ENCODE measurements around the gene KRT4.

KRT4 gene

DNA sequence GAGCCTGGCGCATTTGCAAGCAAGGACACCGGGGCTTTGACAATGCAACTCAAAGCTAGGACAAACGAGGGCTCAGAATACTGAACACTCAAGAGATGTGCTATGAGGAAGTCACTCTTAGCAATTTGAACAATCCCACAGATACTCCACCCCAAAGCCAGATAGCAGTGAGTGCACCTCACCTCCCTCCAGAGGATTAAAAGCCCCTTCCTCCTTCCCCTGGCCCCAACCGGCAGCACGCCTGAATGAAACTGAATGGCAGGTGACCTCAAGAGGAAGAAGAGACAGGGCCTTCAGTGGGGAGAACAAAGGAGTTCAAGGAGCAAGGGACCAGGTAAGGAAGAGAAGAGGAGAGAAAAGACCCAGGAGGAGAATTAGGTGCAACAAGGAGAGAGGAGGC lies 36.8 kb upstream of the KRT4 start:
- TF ChIP-seq FOXP2 (optimal IDR thresholded peaks at IDR 0.05; ENCODE audit: control extremely low read depth, extremely low read length, insufficient read depth): no peak
- TF ChIP-seq EZH2 (IDR thresholded peaks at IDR 0.05): no peak
- TF ChIP-seq POLR2AphosphoS5 (IDR thresholded peaks at IDR 0.05; ENCODE audit: borderline replicate concordance, low read depth, low read length): no peak
- Histone ChIP-seq H3K27ac (no peak overlapping the region), H3K9ac (ENCODE audit: insufficient read length) (no peak overlapping the region), H3K9me3 (ENCODE audit: low read depth, low read length) (no peaks in the 10 kb centered on the region), H3K36me3 (ENCODE audit: insufficient read depth, low read length) (no peaks in the 10 kb centered on the region), H3K4me3 (no peak overlapping the region)
- no peak for DNase-seq (ENCODE audit: low read depth, low spot score)

DNA sequence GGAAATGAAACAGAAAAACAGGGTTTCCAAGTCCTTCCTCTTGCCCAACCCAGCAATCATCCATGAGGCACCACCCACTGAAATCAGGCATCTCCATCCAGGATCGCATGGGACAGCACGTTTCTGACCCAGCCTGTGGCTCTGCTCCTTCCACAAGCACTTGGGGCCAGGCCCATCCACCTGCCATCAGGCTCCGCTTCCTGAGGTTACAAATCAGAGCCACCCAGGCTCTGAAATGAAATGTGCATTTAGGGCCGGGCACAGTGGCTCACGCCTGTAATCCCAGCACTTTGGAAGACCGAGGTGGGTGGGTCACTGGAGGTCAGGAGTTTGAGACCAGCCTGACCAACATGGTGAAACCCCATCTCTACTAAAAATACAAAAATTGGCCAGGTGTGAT lies 35.6 kb upstream of the KRT4 start:
- H3K9ac ChIP-seq (ENCODE audit: insufficient read length): no peak overlapping the region
- H3K4me3 ChIP-seq: no peak overlapping the region
- DNase-seq (ENCODE audit: low read depth, low spot score): no peak
- no peaks in the 10 kb centered on the region for H3K9me3 ChIP-seq (ENCODE audit: low read depth, low read length)
- no peak overlapping the region for H3K27ac ChIP-seq
- no peaks in the 10 kb centered on the region for H3K36me3 ChIP-seq (ENCODE audit: insufficient read depth, low read length)
- TF ChIP-seq FOXP2 (optimal IDR thresholded peaks at IDR 0.05; ENCODE audit: control extremely low read depth, extremely low read length, insufficient read depth): no peak
- TF ChIP-seq EZH2 (IDR thresholded peaks at IDR 0.05): no peak
- TF ChIP-seq POLR2AphosphoS5 (IDR thresholded peaks at IDR 0.05; ENCODE audit: borderline replicate concordance, low read depth, low read length): no peak

DNA sequence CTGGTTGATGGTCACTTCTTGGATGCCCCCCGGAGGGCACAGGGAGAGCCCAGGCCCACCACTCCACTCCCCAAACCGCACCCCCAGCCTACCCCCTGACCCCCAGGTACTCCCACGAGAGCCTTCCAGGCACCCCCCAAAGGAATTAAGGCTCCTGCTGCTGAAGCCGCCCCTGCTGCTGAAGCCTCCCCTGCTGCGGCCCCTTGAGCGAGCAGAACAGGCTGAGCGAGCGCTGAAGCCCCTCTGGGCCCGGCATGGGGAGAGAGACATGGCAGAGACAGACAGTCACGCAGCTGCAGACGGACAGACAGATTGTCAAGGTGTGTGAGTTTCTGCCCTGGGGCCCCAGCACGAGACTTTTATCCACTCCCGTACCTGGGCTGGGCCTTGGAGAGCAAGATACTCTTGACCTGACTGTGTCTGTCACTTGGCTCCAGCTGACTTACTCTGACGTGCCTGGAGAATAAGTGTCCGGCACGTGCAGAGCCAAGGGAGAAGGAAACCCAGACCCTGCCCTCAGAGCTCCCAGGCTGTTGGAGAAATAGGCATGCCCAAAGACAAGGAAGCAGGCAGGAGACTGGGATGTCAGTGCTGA lies 34.8 kb upstream of the KRT4 start, which contains the start of gene KRT78:
Gene KRT78, minus strand, starts transcription at position 334 of the 595 bp plus-strand sequence. Its CDS starts 64 bp downstream, at position 270.
- no peak for DNase-seq (ENCODE audit: low read depth, low spot score)
- no peak for TF ChIP-seq FOXP2 (optimal IDR thresholded peaks at IDR 0.05; ENCODE audit: control extremely low read depth, extremely low read length, insufficient read depth)
- TF ChIP-seq EZH2 (IDR thresholded peaks at IDR 0.05): no peak
- TF ChIP-seq POLR2AphosphoS5 (IDR thresholded peaks at IDR 0.05; ENCODE audit: borderline replicate concordance, low read depth, low read length): no peak
- no peaks in the 10 kb centered on the region for H3K36me3 ChIP-seq (ENCODE audit: insufficient read depth, low read length)
- no peak within 1 kb of the TSS for H3K27ac ChIP-seq
- H3K4me3 ChIP-seq: no peak within 1 kb of the TSS
- H3K9me3 ChIP-seq (ENCODE audit: low read depth, low read length): no peaks in the 10 kb centered on the region
- H3K9ac ChIP-seq (ENCODE audit: insufficient read length): no peak within 1 kb of the TSS

DNA sequence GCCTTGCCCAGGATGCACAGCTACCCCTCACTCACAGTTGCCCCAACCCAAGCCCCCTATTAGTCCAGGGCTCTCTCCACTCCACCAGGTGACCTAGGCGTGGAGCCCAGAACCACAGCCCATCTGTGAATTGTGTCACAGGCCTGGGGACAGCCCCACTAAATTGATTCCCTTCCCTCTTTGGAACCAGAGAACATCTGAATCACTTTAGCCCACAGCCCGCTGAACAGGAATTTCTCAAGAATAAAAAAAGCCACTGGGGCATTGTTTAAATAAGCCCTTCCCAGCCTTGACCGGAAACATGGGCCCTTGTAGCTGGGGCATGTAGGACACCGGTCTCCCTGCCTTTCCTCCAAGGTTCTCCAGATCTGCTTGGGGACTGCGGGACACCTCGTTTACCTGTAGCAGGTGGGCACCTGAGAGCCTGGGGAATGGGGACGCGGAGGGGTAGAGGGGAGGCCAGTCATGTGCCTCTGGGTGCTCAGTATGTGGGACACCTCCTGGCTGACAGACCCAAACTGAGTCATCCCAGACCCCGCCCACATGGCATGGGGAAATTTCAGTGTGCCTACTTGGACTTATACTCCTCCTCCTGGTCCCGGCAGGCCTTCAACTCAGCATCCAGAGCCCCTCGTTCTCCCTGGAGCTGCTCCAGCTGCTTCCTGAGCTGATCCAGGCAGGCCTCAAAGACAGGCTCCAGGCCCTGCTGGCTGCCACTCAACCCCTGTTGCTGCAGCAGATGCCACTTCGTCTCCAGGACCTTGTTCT lies 33.6 kb upstream of the KRT4 start:
- H3K27ac ChIP-seq: no peak overlapping the region
- DNase-seq (ENCODE audit: low read depth, low spot score): no peak
- no peak overlapping the region for H3K9ac ChIP-seq (ENCODE audit: insufficient read length)
- TF ChIP-seq FOXP2 (optimal IDR thresholded peaks at IDR 0.05; ENCODE audit: control extremely low read depth, extremely low read length, insufficient read depth) (no peak), POLR2AphosphoS5 (IDR thresholded peaks at IDR 0.05; ENCODE audit: borderline replicate concordance, low read depth, low read length) (no peak)
- no peaks in the 10 kb centered on the region for H3K36me3 ChIP-seq (ENCODE audit: insufficient read depth, low read length)
- H3K9me3 ChIP-seq (ENCODE audit: low read depth, low read length): no peaks in the 10 kb centered on the region
- H3K4me3 ChIP-seq: no peak overlapping the region

DNA sequence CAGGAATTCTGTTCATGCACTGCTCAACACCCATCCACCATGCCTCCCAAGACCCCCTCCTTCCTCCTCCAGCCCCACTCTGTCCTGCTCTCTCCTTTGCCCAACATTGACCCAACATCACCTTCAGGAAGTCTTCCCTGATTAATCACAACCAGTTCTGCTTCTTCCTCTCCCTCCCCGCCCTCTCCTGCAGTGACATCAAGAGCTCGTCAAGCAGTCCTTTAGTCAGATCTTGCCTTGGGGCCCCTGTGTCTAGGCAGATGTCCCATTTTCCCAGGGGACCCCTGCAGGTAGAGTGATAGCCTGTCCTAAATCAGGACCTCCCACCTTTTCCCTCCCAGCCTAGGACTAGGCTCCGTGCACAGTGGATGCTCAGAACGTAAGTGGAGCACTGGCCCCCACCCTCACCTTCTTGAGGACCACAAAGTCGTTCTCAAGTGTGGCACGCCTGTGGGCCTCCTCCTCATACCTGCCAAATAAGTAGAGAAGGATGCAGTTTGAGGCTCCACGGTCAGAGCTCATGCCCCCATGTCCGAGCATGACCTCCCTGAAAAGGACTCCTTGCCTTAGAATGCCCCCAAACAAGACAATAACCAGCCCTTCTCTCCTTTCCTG lies 32.5 kb upstream of the KRT4 start:
- DNase-seq (ENCODE audit: low read depth, low spot score): no peak
- no peak overlapping the region for H3K9ac ChIP-seq (ENCODE audit: insufficient read length)
- H3K4me3 ChIP-seq: no peak overlapping the region
- no peak for TF ChIP-seq POLR2AphosphoS5 (IDR thresholded peaks at IDR 0.05; ENCODE audit: borderline replicate concordance, low read depth, low read length)
- TF ChIP-seq EZH2 (IDR thresholded peaks at IDR 0.05): no peak
- TF ChIP-seq FOXP2 (optimal IDR thresholded peaks at IDR 0.05; ENCODE audit: control extremely low read depth, extremely low read length, insufficient read depth): no peak
- H3K27ac ChIP-seq: no peak overlapping the region
- H3K9me3 ChIP-seq (ENCODE audit: low read depth, low read length): no peaks in the 10 kb centered on the region
- H3K36me3 ChIP-seq (ENCODE audit: insufficient read depth, low read length): no peaks in the 10 kb centered on the region

DNA sequence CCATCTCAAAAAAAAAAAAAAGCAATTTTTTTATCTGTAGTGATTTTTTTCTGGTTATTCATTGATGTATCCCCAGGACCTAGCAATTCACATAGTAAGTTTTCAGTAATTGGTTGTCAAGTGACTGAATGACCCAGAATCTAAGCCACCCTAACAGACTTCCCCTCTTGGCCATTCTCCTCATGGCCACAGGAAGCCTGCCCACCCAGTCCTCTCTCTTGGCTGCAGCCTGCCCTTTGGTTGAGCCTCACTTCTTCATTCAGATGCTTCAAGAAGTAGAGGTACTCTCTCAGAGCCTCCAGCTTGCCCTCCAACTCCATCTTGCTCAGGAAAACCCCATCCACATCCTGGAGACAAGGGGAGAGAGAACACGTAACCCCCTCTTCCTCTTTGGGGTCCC lies 32.0 kb upstream of the KRT4 start:
- no peak for DNase-seq (ENCODE audit: low read depth, low spot score)
- Histone ChIP-seq H3K4me3 (no peak overlapping the region), H3K27ac (no peak overlapping the region), H3K9me3 (ENCODE audit: low read depth, low read length) (no peaks in the 10 kb centered on the region), H3K36me3 (ENCODE audit: insufficient read depth, low read length) (no peaks in the 10 kb centered on the region), H3K9ac (ENCODE audit: insufficient read length) (no peak overlapping the region)
- TF ChIP-seq POLR2AphosphoS5 (IDR thresholded peaks at IDR 0.05; ENCODE audit: borderline replicate concordance, low read depth, low read length) (no peak), EZH2 (IDR thresholded peaks at IDR 0.05) (no peak), FOXP2 (optimal IDR thresholded peaks at IDR 0.05; ENCODE audit: control extremely low read depth, extremely low read length, insufficient read depth) (no peak)

DNA sequence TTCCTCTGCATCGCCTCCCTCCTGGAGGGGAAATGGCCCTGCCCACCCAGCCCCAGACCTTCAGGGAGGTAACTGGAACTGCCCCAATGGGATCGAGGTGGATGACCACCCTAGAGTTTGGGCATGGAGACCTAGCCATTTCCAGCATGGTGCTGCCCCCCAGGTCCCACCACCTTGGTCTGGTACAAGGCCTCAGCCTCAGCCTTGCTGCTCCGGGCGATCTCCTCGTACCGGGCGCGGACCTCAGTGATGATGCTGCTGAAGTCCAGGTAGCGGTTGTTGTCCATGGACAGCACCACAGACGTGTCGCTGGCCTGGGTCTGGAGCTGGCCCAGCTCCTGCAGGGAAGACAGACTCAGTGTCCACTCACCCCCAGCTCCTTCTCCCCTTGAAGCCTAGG lies 30.5 kb upstream of the KRT4 start:
- no peak for TF ChIP-seq FOXP2 (optimal IDR thresholded peaks at IDR 0.05; ENCODE audit: control extremely low read depth, extremely low read length, insufficient read depth)
- no peak for TF ChIP-seq EZH2 (IDR thresholded peaks at IDR 0.05)
- TF ChIP-seq POLR2AphosphoS5 (IDR thresholded peaks at IDR 0.05; ENCODE audit: borderline replicate concordance, low read depth, low read length): no peak
- no peak for DNase-seq (ENCODE audit: low read depth, low spot score)
- no peak overlapping the region for H3K27ac ChIP-seq
- no peak overlapping the region for H3K9ac ChIP-seq (ENCODE audit: insufficient read length)
- H3K36me3 ChIP-seq (ENCODE audit: insufficient read depth, low read length): no peaks in the 10 kb centered on the region
- H3K9me3 ChIP-seq (ENCODE audit: low read depth, low read length): no peaks in the 10 kb centered on the region
- no peak overlapping the region for H3K4me3 ChIP-seq

DNA sequence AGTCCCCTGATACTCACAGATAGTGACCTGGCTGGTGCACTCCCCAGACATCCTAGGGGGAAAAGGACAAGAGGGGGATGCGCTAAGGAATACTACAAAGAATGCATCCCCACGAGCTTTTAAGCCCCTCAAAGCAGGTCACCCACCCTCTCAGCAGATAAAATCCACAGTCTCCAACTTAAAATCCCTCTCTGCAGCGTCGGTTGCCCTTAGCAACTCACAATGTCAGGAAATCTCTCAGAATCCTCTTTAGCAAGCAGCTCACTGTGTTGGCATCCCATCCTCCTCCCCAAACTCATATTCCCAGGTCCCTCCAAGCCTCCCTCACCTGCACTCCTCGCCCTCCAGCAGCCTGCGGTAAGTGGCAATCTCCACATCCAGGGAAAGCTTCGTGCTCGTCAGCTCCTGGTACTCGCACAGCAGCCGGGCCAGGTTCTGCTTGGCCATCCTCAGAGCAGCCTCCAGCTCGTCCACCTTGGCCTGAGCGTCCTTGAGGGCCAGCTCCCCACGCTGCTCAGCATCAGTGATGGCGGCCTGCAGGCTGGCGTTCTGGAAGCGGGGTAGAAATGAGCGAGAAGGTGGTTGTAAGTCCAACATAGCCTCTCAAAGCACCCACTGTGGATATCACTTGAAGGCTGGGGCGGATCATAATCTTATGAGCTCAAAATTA lies 25.7 kb upstream of the KRT4 start:
- TF ChIP-seq FOXP2 (optimal IDR thresholded peaks at IDR 0.05; ENCODE audit: control extremely low read depth, extremely low read length, insufficient read depth): no peak
- TF ChIP-seq EZH2 (IDR thresholded peaks at IDR 0.05): no peak
- Histone ChIP-seq H3K27ac (no peak overlapping the region), H3K4me3 (no peak overlapping the region), H3K9ac (ENCODE audit: insufficient read length) (no peak overlapping the region), H3K9me3 (ENCODE audit: low read depth, low read length) (no peaks in the 10 kb centered on the region), H3K36me3 (ENCODE audit: insufficient read depth, low read length) (no peaks in the 10 kb centered on the region)
- no peak for DNase-seq (ENCODE audit: low read depth, low spot score)

Data from SK-N-MC (cell line).